Rectal smooth muscle tissue (tissue), 1 donor: ENCODE measurements around the gene ADGRG4.
"Not testable (repeated sequence)": the region's sequence is repeated elsewhere in the genome, so short reads cannot be mapped to it uniquely, and the experiment has no call there.

Experiments
- H3K27ac ChIP-seq: one replicate; pipeline ENCODE4 v1.7.0; 2013; ENCODE audit warnings: low read depth, low read length, inconsistent platforms
- H3K27me3 ChIP-seq: one replicate; pipeline ENCODE4 v1.7.0; 2013; ENCODE audit warnings: low read length; ENCODE audit not compliant: control insufficient read depth, insufficient read depth
- H3K36me3 ChIP-seq: one replicate; pipeline ENCODE4 v1.7.0; 2013; ENCODE audit warnings: low read length; ENCODE audit not compliant: control insufficient read depth, insufficient read depth
- H3K4me1 ChIP-seq: one replicate; pipeline ENCODE4 v1.7.0; 2013; ENCODE audit warnings: low read length; ENCODE audit not compliant: control insufficient read depth, insufficient read depth
- H3K4me3 ChIP-seq: one replicate; pipeline ENCODE4 v1.7.0; 2013; ENCODE audit warnings: low read length
- H3K9ac ChIP-seq: one replicate; pipeline ENCODE4 v1.7.0; 2013; ENCODE audit warnings: low read length

The ADGRG4 gene

GRCh38 chrX:136423724-136424123, 123.0 kb downstream of the ADGRG4 start:
- Histone ChIP-seq H3K4me1 (no peaks in the 10 kb centered on the region), H3K4me3 (no peak overlapping the region), H3K36me3 (no peaks in the 10 kb centered on the region), H3K9ac (no peak overlapping the region), H3K27me3 (no peaks in the 10 kb centered on the region), H3K27ac (no peak overlapping the region)

GRCh38 chrX:136425996-136426395, 125.2 kb downstream of the ADGRG4 start:
- H3K4me3 ChIP-seq = no peak overlapping the region

GRCh38 chrX:136431625-136432024, 130.9 kb downstream of the ADGRG4 start:
- H3K36me3 ChIP-seq = no peaks in the 10 kb centered on the region
- H3K9ac ChIP-seq = no peak overlapping the region
- H3K27ac ChIP-seq = no peak overlapping the region
- no peaks in the 10 kb centered on the region for H3K27me3 ChIP-seq
- no peak overlapping the region for H3K4me3 ChIP-seq
- H3K4me1 ChIP-seq = no peaks in the 10 kb centered on the region

More at GRCh38 chrX:136425996-136426395, 125.2 kb downstream of the ADGRG4 start:
- H3K4me1 ChIP-seq = no peaks in the 10 kb centered on the region
- H3K27ac ChIP-seq = no peak overlapping the region
- H3K36me3 ChIP-seq = no peaks in the 10 kb centered on the region
- H3K27me3 ChIP-seq = no peaks in the 10 kb centered on the region
- no peak overlapping the region for H3K9ac ChIP-seq

GRCh38 chrX:136437774-136438173, 137.0 kb downstream of the ADGRG4 start:
- Histone ChIP-seq H3K36me3 (no peaks in the 10 kb centered on the region), H3K4me1 (no peaks in the 10 kb centered on the region), H3K27me3 (no peaks in the 10 kb centered on the region), H3K4me3 (no peak overlapping the region), H3K27ac (no peak overlapping the region), H3K9ac (no peak overlapping the region)

GRCh38 chrX:136438192-136438591, 137.4 kb downstream of the ADGRG4 start:
- H3K4me1 ChIP-seq = no peaks in the 10 kb centered on the region
- no peak overlapping the region for H3K4me3 ChIP-seq
- no peak overlapping the region for H3K9ac ChIP-seq
- H3K27me3 ChIP-seq = no peaks in the 10 kb centered on the region
- no peak overlapping the region for H3K27ac ChIP-seq
- H3K36me3 ChIP-seq = no peaks in the 10 kb centered on the region

GRCh38 chrX:136445674-136446073, 144.9 kb downstream of the ADGRG4 start:
- H3K4me3 ChIP-seq, H3K27ac ChIP-seq, H3K9ac ChIP-seq, H3K4me1 ChIP-seq, H3K27me3 ChIP-seq, H3K36me3 ChIP-seq: not testable (repeated sequence)

- H3K9ac ChIP-seq = no peak overlapping the region
- H3K27ac ChIP-seq = no peak overlapping the region
- H3K36me3 ChIP-seq = no peaks in the 10 kb centered on the region
- no peaks in the 10 kb centered on the region for H3K4me1 ChIP-seq
- H3K4me3 ChIP-seq = no peak overlapping the region
- peaks cover 3% of the 10 kb centered on the region for H3K27me3 ChIP-seq
These were observed 145.4 kb downstream of the ADGRG4 start for GRCh38 chrX:136446208-136446607.

GRCh38 chrX:136447308-136447707, 146.5 kb downstream of the ADGRG4 start:
- H3K9ac ChIP-seq = no peak overlapping the region

GRCh38 chrX:136447968-136448367, 147.2 kb downstream of the ADGRG4 start:
- no peaks in the 10 kb centered on the region for H3K4me1 ChIP-seq
- H3K9ac ChIP-seq = no peak overlapping the region
- H3K36me3 ChIP-seq = no peaks in the 10 kb centered on the region
- peaks cover 3% of the 10 kb centered on the region for H3K27me3 ChIP-seq
- H3K27ac ChIP-seq = no peak overlapping the region
- H3K4me3 ChIP-seq = no peak overlapping the region

More at GRCh38 chrX:136447308-136447707, 146.5 kb downstream of the ADGRG4 start:
- Histone ChIP-seq H3K27ac (no peak overlapping the region), H3K4me3 (no peak overlapping the region), H3K4me1 (no peaks in the 10 kb centered on the region), H3K27me3 (peaks cover 3% of the 10 kb centered on the region), H3K36me3 (no peaks in the 10 kb centered on the region)

- Histone ChIP-seq H3K4me3 (no peak overlapping the region), H3K9ac (no peak overlapping the region), H3K36me3 (no peaks in the 10 kb centered on the region), H3K4me1 (no peaks in the 10 kb centered on the region), H3K27me3 (peaks cover 3% of the 10 kb centered on the region), H3K27ac (no peak overlapping the region)
These were observed 149.5 kb downstream of the ADGRG4 start for GRCh38 chrX:136450050-136450830.

GRCh38 chrX:136452614-136453013, 151.9 kb downstream of the ADGRG4 start:
- Histone ChIP-seq H3K27ac (no peak overlapping the region), H3K27me3 (peaks cover under 1% of the 10 kb centered on the region), H3K4me3 (no peak overlapping the region), H3K4me1 (no peaks in the 10 kb centered on the region), H3K36me3 (no peaks in the 10 kb centered on the region), H3K9ac (no peak overlapping the region)

- Histone ChIP-seq H3K36me3 (no peaks in the 10 kb centered on the region), H3K4me1 (no peaks in the 10 kb centered on the region), H3K4me3 (no peak overlapping the region), H3K27ac (no peak overlapping the region), H3K9ac (no peak overlapping the region), H3K27me3 (no peaks in the 10 kb centered on the region)
These were observed 152.4 kb downstream of the ADGRG4 start for GRCh38 chrX:136453114-136453513.

- Histone ChIP-seq H3K9ac (no peak overlapping the region), H3K36me3 (no peaks in the 10 kb centered on the region), H3K27ac (no peak overlapping the region), H3K4me3 (no peak overlapping the region), H3K27me3 (no peaks in the 10 kb centered on the region), H3K4me1 (no peaks in the 10 kb centered on the region)
These were observed 153.0 kb downstream of the ADGRG4 start for GRCh38 chrX:136453771-136454170.
